ENCODE results near the gene MALAT1. TPM values are rescaled to one million over a fixed set of nuclear protein-coding genes. Genes with fewer than 3 reads are reported as not detected.

MALAT1 gene
- total and polyA plus RNA-seq, 2 of the 13 experiments (the other 11 are each of a cell fraction or from before 2014, with no cell fraction given), result 143 to 1,237 TPM

DNA sequence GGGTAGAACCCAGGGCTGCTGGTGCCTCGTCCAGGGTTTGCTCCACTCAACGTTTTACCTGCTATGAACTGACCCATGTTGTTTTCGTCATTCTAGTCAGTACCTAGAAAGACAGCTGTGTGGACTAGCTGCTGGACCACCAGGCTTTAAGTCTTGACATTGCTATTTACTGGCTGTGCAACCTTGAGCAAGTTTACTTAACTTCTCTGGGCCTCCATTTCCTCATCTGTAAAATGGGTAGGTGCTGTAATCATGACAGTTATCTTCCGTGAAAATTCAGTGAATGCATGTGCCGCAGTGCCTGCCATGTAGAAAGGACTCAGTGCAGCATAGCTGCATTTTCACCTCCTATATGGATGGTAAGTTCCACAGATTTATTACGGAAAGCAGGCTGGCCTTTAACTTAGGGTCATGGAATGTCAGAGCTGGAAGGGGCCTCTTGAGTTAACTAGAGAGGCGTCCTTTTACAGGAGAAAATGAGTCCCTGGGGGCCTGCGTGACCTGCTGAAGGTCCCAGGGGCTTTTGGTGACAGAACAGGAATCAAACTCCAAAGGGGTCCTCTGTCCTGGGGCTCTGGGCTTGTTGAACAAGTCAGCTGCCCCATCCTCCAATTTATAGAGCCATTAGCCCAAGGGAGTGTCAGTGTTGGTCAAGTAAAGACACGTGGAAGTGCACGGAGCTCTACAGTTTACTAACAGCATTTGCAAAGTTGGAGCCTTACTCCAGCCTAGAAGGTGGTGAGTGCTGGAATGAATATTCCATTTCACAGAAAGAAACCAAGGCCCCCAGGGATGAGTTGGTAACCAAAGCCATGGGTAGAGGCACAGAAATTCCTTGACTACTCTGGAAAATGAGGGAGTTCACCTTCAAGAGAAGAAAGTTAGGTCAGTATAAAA is 12.0 kb upstream of the MALAT1 start (continued):
- TF ChIP-seq, protein P1, sequence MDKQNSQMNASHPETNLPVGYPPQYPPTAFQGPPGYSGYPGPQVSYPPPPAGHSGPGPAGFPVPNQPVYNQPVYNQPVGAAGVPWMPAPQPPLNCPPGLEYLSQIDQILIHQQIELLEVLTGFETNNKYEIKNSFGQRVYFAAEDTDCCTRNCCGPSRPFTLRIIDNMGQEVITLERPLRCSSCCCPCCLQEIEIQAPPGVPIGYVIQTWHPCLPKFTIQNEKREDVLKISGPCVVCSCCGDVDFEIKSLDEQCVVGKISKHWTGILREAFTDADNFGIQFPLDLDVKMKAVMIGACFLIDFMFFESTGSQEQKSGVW (CRISPR knock-in tag; IDR thresholded peaks at IDR 0.05; ENCODE audit: borderline replicate concordance), result no peak
- no peak for TF ChIP-seq PCBP1 (IDR thresholded peaks at IDR 0.05; ENCODE audit: borderline replicate concordance, low read depth, low read length)
- TF ChIP-seq KDM1A (CRISPR knock-in tag; IDR thresholded peaks at IDR 0.05), result peak; percentile 93
- TF ChIP-seq ZNF563 (CRISPR knock-in tag; IDR thresholded peaks at IDR 0.05), result no peak
- TF ChIP-seq DNMT3B (CRISPR knock-in tag; conservative IDR thresholded peaks at IDR 0.05), result no peak
- TF ChIP-seq ZNF672 (CRISPR knock-in tag; IDR thresholded peaks at IDR 0.05), result no peak
- no peak for TF ChIP-seq ZMYM2 (CRISPR knock-in tag; IDR thresholded peaks at IDR 0.05)
- no peak for TF ChIP-seq ZNF644 (CRISPR knock-in tag; IDR thresholded peaks at IDR 0.05; ENCODE audit: low read depth)
- TF ChIP-seq ZNF101 (CRISPR knock-in tag; IDR thresholded peaks at IDR 0.05; ENCODE audit: borderline replicate concordance, low read depth), result no peak
- TF ChIP-seq SIX4 (CRISPR knock-in tag; IDR thresholded peaks at IDR 0.05), result no peak
- TF ChIP-seq ZFP37 (CRISPR knock-in tag; IDR thresholded peaks at IDR 0.05; ENCODE audit: borderline replicate concordance), result no peak
- TF ChIP-seq ZMYM3 (CRISPR knock-in tag; IDR thresholded peaks at IDR 0.05), result peak; percentile 97
- no peak for TF ChIP-seq ZNF333 (CRISPR knock-in tag; IDR thresholded peaks at IDR 0.05; ENCODE audit: borderline replicate concordance)
- no peak for TF ChIP-seq ZSCAN25 (CRISPR knock-in tag; IDR thresholded peaks at IDR 0.05)
- TF ChIP-seq, protein P2, sequence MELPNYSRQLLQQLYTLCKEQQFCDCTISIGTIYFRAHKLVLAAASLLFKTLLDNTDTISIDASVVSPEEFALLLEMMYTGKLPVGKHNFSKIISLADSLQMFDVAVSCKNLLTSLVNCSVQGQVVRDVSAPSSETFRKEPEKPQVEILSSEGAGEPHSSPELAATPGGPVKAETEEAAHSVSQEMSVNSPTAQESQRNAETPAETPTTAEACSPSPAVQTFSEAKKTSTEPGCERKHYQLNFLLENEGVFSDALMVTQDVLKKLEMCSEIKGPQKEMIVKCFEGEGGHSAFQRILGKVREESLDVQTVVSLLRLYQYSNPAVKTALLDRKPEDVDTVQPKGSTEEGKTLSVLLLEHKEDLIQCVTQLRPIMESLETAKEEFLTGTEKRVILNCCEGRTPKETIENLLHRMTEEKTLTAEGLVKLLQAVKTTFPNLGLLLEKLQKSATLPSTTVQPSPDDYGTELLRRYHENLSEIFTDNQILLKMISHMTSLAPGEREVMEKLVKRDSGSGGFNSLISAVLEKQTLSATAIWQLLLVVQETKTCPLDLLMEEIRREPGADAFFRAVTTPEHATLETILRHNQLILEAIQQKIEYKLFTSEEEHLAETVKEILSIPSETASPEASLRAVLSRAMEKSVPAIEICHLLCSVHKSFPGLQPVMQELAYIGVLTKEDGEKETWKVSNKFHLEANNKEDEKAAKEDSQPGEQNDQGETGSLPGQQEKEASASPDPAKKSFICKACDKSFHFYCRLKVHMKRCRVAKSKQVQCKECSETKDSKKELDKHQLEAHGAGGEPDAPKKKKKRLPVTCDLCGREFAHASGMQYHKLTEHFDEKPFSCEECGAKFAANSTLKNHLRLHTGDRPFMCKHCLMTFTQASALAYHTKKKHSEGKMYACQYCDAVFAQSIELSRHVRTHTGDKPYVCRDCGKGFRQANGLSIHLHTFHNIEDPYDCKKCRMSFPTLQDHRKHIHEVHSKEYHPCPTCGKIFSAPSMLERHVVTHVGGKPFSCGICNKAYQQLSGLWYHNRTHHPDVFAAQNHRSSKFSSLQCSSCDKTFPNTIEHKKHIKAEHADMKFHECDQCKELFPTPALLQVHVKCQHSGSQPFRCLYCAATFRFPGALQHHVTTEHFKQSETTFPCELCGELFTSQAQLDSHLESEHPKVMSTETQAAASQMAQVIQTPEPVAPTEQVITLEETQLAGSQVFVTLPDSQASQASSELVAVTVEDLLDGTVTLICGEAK (IDR thresholded peaks at IDR 0.05), result no peak
- TF ChIP-seq, protein P2 (CRISPR knock-in tag; IDR thresholded peaks at IDR 0.05), result no peak
- TF ChIP-seq KLF11 (CRISPR knock-in tag; IDR thresholded peaks at IDR 0.05), result no peak
- TF ChIP-seq MXD4 (CRISPR knock-in tag; IDR thresholded peaks at IDR 0.05), result no peak
- TF ChIP-seq ZSCAN9 (CRISPR knock-in tag; IDR thresholded peaks at IDR 0.05; ENCODE audit: borderline replicate concordance), result no peak
- no peak for TF ChIP-seq MTF2 (CRISPR knock-in tag; IDR thresholded peaks at IDR 0.05; ENCODE audit: borderline replicate concordance)
- TF ChIP-seq SRSF9 (IDR thresholded peaks at IDR 0.05; ENCODE audit: borderline replicate concordance, insufficient read depth, low read depth, low read length, poor library complexity, severe bottlenecking), result no peak
- TF ChIP-seq ZBTB1 (CRISPR knock-in tag; IDR thresholded peaks at IDR 0.05; ENCODE audit: borderline replicate concordance), result no peak

All from HepG2 (cell line).